K562 (cell line): ENCODE results near the gene SLC44A1. TPM values are rescaled to one million over a fixed set of nuclear protein-coding genes. Genes with fewer than 3 reads are reported as not detected.

Experiments used
- ARID1B ChIP-seq: fragments of 450-650 bp; IDR thresholded peaks from 2 replicates; pipeline ENCODE4 v1.6.1; 2016; ENCODE audit warnings: antibody characterized with exemption, mild to moderate bottlenecking, inconsistent platforms
- BCL6 ChIP-seq: fragments of 250-450 bp; sonication (Bioruptor Pico); IDR thresholded peaks from 2 replicates; pipeline ENCODE4 v1.4.0; 2020
- CBFA2T3 ChIP-seq: fragments of 450-650 bp; IDR thresholded peaks from 2 replicates; pipeline ENCODE4 v1.6.1; 2017
- ELF4 ChIP-seq: fragments of 450-650 bp; formaldehyde crosslinking; IDR thresholded peaks from 2 replicates; pipeline ENCODE4 v1.4.0; 2022; ENCODE audit warnings: missing genetic modification characterization
- HNRNPK ChIP-seq: fragments of 200-400 bp; formaldehyde crosslinking; IDR thresholded peaks from one replicate; pipeline ENCODE4 v1.6.1; 2018; ENCODE audit warnings: mild to moderate bottlenecking, low read depth, low read length; ENCODE audit not compliant: poor library complexity, severe bottlenecking
- JUND ChIP-seq, 2 experiments: IDR thresholded peaks; 2 replicates in 1 of 2; 3 replicates in 1 of 2; pipeline ENCODE4 v1.6.1; 2011; ENCODE audit warnings: borderline replicate concordance in 2 of 2, low read depth in 2 of 2, low read length in 2 of 2, improper control_type of control experiment in 1 of 2, missing biosample characterization in 1 of 2, missing genetic modification characterization in 1 of 2, missing genetic modification reagents in 1 of 2
- MAFF ChIP-seq: IDR thresholded peaks from 2 replicates; pipeline ENCODE4 v1.6.1; 2012; ENCODE audit warnings: low read length, improper control_type of control experiment
- MECOM ChIP-seq: fragments of 250-450 bp; sonication (Bioruptor Pico); IDR thresholded peaks from 2 replicates; pipeline ENCODE4 v1.8.0; 2022; ENCODE audit warnings: inconsistent platforms
- NKRF ChIP-seq: fragments of 450-650 bp; IDR thresholded peaks from 2 replicates; pipeline ENCODE4 v1.6.1; 2016; ENCODE audit warnings: borderline replicate concordance
- POLR2AphosphoS2 ChIP-seq: IDR thresholded peaks from 2 replicates; pipeline ENCODE4 v1.6.1; 2012; ENCODE audit warnings: low read length, improper control_type of control experiment
- PRDM10 ChIP-seq: fragments of 450-650 bp; IDR thresholded peaks from 2 replicates; pipeline ENCODE4 v1.6.1; 2018; ENCODE audit not compliant: partially characterized antibody
- SPI1 ChIP-seq: IDR thresholded peaks from 2 replicates; pipeline ENCODE4 v1.6.1; 2011; ENCODE audit warnings: low read depth, low read length, control low read depth, borderline replicate concordance
- TAL1 ChIP-seq: fragments of 450-650 bp; IDR thresholded peaks from 2 replicates; pipeline ENCODE4 v1.6.1; 2016; ENCODE audit warnings: mild to moderate bottlenecking
- ZFP36 ChIP-seq: fragments of 150-350 bp; IDR thresholded peaks from 2 replicates; pipeline ENCODE4 v1.6.1; 2018; ENCODE audit warnings: low read length, low read depth; ENCODE audit not compliant: partially characterized antibody
- polyA plus RNA-seq, 8 experiments: library from polyadenylated mRNA; depleted of rRNA in 4 of 8; stranded (reverse) in 5 of 8; unstranded in 3 of 8; fragments of >200 nt; fragmentation: Nextera tagmentation in 2 of 8; fragmentation: Illumina TruSeq in 1 of 8; extraction: Ambion mirVana in 2 of 8; extraction: Trizol in 1 of 8; gene quantifications; 2 replicates each; pipeline versions ENCODE4 v1.2.1 to v1.2.3, GENCODE V29; 2011 to 2014; ENCODE audit warnings: inconsistent platforms in 1 of 8, missing spikeins in 1 of 8
- total RNA-seq, 7 experiments: library from RNA; depleted of rRNA in 6 of 7; stranded (reverse); fragments of >200 nt in 6 of 7; fragmentation: Illumina TruSeq in 2 of 7; extraction: Trizol in 2 of 7; gene quantifications; 2 replicates each; pipeline versions ENCODE4 v1.2.1 to v1.2.3, GENCODE V29; 2011 to 2021; ENCODE audit warnings: low replicate concordance in 1 of 7

The SLC44A1 gene
- total and polyA plus RNA-seq, 9 of the 15 experiments (the other 6 are each of a cell fraction or from before 2014, with no cell fraction given), result 0.11 to 0.59 (median 0.30) TPM

GRCh38 chr9:105385381-105385985 is 141.0 kb downstream of the SLC44A1 start (continued):
- peak; percentile 90 for TF ChIP-seq PRDM10
- TF ChIP-seq ZFP36, result peak; percentile 4
- peak; percentile 44 for TF ChIP-seq TAL1
- TF ChIP-seq ARID1B, result peak; percentile 52
- peak; percentile 27; the same call in 1 of the 2 replicates for TF ChIP-seq CBFA2T3
- no peak for TF ChIP-seq MAFF
- no peak for TF ChIP-seq JUND (IDR thresholded peaks at IDR 0.05; ENCODE audit: borderline replicate concordance, low read depth, low read length)
- TF ChIP-seq JUND (tag; IDR thresholded peaks at IDR 0.05; ENCODE audit: borderline replicate concordance, low read depth, low read length), result peak; percentile 13; the same call in 2 of the 3 replicates
- TF ChIP-seq SPI1, result peak; percentile 81; the same call in 1 of the 2 replicates
- no peak for TF ChIP-seq POLR2AphosphoS2
- no peak for TF ChIP-seq BCL6 (CRISPR knock-in tag)
- no peak for TF ChIP-seq NKRF
- TF ChIP-seq ELF4, result peak; percentile 27; the same call in 1 of the 2 replicates
- no peak for TF ChIP-seq HNRNPK
- TF ChIP-seq MECOM (CRISPR knock-in tag), result peak; percentile 12; the same call in 1 of the 2 replicates
- TF ChIP-seq, all 486 proteins: peak for 17
